Posterior cingulate gyrus (tissue), 11 donors: ENCODE measurements around the gene DIP2B.
"Not testable (repeated sequence)": the region's sequence is repeated elsewhere in the genome, so short reads cannot be mapped to it uniquely, and the experiment has no call there.

Source experiments
- DNase-seq, 10 donors: peaks; one replicate each; pipeline versions ENCODE4 v3.0.0 to v3.0.0-alpha.2; 2020 to 2021; ENCODE audit warnings: mixed read lengths in 3 of 10
- intact Hi-C: fragments of 100-400 bp; cut with DNase I; formaldehyde crosslinking; loops from one replicate; pipeline ENCODE4 v1.15.1; 2023

DIP2B gene

DNA sequence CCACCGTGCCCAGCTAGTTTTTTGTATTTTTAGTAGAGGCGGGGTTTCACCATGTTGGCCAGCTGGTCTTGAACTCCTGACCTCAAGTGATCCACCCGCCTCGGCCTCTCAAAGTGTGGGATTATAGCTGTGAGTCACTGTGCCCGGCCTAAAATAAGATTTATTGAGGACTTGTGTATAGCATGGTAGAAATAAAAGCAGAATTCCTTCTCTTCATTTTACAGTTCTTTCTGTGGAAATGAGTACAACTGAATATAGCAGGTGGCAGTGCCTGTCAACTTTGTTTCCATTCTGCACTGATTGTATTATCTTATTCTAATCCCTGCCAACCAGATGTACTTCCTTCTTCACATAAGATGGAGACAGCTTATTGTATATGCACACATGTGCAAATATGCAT, 41.0 kb downstream of the DIP2B start:
- intact Hi-C loops, result no loop called here

DNA sequence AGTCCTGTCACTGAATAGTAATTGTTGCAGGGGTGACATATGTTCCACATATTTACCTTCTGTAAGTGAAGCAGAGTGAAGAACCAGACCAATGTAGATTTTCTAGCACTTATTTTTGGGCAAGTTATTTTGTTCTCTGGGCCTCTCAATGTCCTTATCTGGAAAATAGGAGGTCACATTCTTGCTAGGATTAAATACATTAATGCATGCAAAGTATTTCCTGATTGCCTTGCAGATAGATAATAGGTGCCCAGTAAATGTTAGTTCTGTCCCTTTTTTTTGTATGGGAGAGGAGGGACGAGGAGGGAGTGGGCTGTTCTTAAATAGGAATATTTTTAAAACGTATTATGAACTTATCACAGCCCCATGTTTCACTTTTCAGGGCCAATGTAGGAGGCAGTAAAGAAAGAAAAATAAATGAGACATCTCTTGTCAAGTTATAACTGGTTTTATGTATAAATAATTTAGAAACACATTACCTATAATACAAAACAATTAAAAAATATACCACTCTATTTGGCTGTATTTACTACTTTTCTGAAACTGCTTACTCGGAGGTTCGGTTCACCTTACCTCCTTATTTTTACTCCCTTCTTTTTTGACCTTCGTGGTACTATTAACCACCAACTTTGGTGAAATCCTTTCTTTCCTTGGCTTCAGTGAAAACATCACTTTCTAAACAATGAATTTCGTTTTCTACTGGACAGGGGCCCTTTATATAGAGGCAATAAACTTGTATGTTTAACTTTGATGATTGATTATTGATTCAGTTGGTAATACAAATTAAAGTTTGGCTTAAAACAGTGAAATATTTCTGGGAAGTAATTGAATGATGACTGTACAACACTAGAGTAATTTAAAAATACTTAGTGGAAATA, 41.9 kb downstream of the DIP2B start:
- intact Hi-C loops, result no loop called here

More for the DNA sequence above, 41.0 kb downstream of the DIP2B start:
- no peak for DNase-seq

DNA sequence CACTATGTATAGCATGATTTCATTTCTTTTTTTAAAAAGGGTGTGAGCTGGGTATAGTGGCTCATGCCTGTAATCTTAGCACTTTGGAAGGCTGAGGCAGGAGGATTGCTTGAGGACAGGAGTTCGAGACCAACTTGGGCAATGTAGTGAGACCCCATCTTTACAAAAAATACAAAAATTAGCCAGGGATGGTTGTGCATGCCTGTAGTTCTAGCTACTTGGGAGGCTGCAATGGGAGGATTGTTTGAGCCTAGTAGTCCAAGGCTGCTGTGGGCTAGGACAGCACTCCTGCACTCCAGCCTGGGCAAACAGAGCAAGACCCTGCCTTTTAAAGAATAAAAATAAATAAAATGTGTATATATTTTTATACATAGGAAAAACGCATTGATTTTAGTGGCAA, 43.0 kb downstream of the DIP2B start:
- no peak for DNase-seq
- intact Hi-C loops, result no loop called here

More for the DNA sequence above, 41.9 kb downstream of the DIP2B start:
- no peak for DNase-seq

DNA sequence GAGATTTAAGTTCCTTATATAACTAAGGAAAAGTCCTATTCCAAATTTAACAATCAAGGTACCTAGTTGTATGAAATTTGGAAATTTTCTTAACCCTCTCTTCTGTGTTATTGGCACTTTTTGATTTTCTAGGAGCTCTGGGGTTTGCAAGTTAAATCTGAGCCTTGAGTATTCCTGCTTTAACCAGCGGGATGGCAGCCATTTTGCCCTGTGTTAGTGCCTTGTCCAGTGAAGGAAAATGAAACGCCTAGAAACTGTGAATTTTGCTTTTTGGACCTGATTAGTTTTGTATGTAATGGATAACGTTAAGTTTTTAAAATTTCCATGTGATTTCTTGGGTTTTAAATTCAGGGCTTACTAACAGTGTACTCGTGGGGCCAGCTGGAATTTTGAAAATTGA, 45.1 kb downstream of the DIP2B start:
- no peak for DNase-seq
- intact Hi-C loops, result no loop called here

DNA sequence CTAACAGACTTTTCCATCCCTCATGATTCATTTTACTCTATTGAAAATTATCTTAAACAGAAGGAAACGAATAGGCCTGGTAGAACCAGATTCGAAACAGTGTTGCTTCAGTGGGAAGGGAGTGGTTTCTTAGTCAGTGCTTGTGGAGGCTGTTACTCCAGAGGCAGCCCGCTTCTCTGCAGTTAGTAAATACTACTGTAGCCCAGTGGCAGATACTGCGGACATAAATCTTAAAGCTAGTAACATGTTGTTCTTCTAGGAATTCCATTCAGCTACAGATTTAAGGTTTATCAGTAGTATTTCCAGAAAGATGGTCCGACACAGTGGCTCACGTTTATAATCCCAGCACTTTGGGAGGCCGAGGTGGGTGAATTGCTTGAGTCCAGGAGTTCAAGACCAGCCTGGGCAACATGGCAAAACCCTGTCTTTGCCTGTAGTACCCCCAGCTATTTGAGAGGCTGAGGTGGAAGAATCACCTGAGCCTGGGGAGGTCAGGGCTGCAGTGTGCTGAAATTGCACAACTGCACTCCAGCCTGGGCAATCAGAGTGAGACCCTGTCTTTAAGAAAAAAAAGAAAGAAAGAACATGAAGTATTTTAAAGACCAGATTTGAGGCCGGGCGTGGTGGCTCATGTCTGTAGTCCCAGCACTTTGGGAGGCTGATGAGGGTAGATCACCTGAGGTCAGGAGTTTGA, 45.9 kb downstream of the DIP2B start:
- DNase-seq, result no peak

DNA sequence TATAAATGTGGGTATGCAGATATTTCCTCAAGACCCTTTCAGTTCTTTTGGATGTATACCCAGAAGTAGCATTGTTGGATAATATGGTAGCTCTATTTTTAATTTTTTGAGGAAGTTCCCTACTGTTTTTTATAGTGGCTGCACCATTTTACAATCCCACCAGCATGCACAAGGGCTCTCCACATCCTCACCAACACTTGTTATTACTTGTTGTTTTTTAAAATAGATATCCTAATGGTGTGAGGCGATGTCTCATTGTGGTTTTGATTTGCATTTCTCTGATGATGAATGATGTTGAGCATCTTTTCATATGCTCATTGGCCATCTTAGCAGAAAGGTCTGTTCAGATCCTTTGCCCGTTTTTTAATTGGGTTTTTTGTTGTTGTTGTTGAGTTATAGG, 47.1 kb downstream of the DIP2B start:
- DNase-seq, result no peak

More for the DNA sequence above, 45.9 kb downstream of the DIP2B start:
- intact Hi-C loops, result no loop called here

DNA sequence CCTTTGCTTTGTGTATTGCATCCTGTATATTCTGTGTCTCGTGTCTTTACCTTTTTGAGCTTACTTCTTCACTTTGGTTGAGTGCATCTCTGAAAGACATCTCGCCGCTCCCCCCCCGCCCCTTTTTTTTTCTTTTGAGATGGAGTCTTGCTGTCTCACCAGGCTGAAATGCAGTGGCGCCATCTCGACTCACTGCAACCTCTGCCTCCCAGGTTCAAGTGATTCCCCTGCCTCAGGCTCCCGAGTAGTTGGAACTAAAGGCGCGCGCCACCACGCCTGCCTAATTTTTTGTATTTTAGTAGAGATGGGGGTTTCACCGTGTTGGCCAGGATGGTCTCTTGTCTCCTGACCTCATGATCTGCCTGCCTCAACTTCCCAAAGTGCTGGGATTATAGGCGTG, 49.9 kb downstream of the DIP2B start:
- no peak for DNase-seq
- intact Hi-C loops, result no loop called here

More for the DNA sequence above, 47.1 kb downstream of the DIP2B start:
- intact Hi-C loops, result no loop called here

DNA sequence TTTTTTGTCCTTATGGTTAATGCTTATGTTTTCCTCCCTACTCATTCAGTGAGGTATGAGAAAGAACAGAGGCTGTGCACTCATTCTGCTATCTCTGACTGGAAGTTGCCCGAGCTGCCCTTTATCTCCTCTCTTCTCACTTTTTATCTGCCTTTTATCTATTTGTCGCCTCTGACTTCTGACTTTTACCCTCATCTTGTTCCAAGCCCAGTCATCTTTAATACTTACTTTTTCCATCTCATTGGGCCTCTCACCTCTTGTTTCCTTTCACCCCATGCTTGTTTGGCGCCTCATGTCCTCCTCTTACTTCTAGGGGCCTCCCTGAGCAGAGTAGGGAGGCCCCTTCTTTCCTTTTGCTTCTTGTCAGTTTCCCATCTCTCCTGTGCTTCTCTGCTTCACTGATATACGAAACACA, 50.7 kb downstream of the DIP2B start:
- DNase-seq, result no peak
- intact Hi-C loops, result no loop called here

DNA sequence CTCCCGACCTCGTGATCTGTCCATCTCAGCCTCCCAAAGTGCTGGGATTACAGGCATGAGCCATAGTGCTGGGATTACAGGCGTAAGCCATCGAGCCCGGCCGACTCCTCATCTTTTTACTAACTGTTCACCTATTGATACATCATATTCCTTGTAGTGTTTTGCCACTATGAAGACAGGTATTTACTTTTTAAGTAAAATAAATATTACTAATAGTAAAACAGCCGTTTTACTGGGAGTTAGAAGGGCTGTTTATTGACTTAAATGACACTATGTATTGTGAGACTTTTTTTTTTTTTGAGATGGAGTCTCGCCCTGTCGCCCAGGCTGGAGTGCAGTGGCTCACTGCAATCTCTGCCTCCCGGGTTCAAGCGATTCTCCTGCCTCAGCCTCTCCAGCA, 51.5 kb downstream of the DIP2B start:
- intact Hi-C loops, result no loop called here

DNA sequence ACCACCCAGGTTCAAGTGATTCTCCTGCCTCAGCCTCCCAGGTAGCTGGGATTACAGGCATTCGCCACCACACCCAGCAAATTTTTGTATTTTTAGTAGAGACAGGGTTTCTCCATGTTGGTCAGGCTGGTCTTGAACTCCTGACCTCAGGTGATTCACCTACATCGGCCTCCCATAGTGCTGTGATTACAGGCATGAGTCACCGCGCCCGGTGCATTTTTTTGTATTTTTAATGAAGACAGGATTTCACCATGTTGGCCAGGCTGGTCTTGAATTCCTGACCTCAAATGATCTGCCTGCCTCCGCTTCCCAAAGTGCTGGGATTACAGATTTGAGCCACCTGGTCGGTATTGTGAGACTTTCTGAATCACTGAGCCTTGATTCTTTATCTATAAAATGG, 52.0 kb downstream of the DIP2B start:
- DNase-seq, intact Hi-C loops: not testable (repeated sequence)

More for the DNA sequence above, 51.5 kb downstream of the DIP2B start:
- DNase-seq, result no peak

DNA sequence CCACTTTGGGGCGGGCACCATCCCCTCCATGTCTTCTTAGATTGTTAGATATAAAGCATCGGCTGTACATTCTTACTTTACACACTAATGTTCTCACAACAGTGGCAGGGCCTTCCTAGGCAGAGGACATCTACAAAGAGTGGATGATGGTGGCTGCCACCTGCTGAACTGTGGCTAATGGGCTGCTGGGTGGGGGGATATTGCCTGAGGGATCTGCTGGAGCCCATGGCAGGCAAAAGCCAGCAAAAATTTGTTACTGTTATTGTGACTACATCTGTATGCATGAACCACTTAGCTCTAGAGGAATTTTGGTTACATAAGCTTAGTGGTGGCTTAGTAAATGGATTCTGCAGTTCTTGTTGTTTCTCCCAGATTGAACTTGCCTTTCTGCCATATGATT, 52.6 kb downstream of the DIP2B start:
- no peak for DNase-seq
- intact Hi-C loops, result no loop called here

DNA sequence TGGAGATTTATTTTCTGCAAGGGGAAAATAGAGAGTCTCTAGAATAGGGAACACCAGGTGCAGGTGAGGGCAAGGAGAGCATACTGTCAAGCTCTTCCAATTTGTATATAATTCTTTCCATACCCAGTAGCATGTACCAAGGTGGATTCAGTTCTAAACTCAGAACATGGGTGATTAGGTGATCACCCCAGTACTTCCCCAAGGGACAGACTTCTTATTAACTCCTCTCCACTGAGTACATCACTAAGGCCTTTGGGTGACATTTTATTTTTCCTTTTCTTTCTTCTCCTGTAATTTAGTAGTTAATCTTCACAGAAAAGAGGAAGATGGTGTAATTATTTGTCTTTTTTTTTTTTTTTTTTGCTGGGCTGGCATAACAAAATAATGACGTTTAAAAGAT, 54.2 kb downstream of the DIP2B start:
- intact Hi-C loops, result no loop called here

DNA sequence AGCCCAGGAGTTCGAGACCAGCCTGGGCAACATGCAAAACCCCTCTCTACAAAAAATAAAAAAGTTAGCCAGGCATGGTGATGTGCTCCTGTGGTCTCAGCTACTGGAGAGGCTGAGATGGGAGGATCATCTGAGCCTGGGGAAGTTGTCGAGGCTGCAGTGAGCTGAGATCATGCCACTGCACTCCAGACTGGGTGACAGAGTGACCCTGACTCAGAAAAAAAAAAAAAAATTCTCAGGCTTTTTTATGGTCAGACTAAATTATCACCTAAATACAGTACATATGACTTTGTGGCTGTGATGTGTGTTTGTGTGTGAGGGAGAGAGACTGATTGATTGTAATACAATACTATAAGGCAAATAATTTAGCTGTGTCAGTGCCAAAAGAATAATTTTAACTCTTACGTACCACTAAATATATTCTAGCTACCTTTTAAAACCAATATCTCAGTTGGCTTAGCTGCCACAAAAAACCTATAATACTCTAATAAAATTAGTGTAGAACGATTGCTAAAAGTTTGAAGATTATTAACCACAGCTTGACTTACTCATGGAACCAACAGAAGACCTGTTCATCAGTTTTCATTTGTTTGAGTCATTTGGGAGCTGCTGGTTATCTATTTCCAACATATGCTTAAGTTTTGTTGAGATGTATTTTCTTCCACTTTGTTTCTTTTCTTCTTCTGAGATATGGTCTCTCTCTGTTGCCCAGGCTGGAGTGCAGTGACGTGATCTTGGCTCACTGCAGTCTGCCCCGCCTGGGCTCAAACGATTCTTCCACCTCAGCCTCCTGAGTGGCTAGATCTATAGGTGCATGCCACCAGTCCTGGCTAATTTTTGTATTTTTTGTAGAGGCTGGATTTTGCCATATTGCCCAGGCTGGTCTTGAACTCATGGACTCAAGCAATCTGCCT, 58.0 kb downstream of the DIP2B start:
- no peak for DNase-seq
- intact Hi-C loops, result no loop called here

More for the DNA sequence above, 54.2 kb downstream of the DIP2B start:
- DNase-seq, result no peak

DNA sequence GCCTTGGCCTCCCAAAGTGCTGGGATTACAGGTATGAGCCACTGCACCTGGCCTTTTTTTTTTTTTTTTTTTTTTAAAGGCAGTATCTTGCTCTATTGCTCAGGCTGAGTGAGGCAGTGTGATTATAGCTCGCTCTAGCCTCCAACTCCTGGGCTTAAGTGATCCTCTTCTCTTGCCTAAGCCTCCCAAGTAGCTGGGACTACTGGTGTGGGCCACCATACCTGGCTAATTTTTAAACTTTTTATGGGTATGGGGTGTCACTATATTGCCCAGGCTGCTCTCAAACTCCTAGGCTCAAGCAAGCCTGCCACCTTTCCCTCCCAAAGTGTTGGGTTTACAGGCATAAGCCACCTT, 58.6 kb downstream of the DIP2B start:
- no peak for DNase-seq
- intact Hi-C loops, result no loop called here

DNA sequence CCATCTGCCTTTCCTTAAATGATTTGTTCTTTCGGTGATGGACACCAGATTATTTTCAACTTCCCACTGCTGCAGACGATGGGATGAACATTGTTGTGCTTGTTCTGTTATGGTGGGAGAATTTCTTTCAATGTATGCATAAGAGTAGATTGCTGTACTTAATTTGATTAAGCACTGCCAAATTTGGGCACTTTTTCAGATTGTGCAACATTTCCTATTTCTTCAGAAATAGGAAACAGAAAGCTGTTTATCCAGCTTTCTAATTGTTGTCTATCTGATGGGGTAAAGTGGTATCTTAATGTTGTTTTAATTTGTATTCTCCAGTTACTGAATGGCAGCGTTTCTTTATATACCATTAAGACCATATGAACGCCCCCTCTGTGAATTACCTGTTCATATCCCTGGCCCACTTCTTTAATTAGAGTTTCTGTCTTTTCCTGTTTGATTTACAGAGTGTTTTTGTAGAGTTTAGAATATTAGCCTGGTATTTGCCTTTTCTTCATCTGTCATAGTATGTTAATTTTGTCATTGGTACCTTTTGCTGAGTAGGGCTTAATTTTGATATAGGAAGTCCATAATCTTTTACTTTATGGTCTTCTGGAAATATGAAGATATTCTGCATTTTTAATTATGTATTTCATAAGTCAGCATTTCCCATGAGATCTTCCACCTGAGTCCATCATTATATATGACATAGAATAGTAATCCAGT, 59.6 kb downstream of the DIP2B start:
- DNase-seq, result no peak
- intact Hi-C loops, result no loop called here

DNA sequence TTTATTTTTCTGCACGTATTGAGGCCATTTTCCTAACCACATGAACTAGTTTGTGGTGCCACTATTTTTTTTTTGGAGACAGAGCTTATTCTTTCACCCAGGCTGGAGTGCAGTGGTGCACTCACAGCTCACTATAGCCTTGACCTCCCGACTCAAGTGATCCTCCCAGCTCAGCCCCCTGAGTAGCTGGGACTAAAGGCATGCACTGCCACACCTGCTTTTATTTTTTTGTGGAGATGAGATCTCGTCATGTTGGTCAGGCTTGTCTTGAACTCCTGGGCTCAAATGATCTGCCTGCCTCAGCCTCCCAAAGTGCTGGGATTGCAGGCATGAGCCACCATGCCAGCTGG, 60.1 kb downstream of the DIP2B start:
- no peak for DNase-seq
- intact Hi-C loops, result no loop called here

DNA sequence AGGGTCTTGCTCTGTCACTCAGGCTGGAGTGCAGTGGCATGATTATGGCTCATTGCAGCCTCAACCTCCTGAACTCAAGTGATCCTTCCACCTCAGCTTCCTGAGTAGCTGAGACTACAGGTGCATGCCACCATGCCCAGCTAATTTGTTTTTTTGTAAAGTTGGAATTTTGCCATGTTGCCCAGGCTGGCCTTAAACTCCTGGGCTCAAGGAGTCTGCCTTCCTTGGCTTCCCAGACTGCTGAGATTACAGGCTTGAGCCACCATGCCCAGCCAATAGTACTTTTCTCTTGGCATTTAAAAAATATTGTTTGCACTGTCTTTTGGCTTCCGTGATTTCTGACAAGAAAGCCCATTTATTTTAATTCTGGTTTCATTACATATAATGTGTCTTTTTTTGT, 61.3 kb downstream of the DIP2B start:
- DNase-seq, result no peak
- intact Hi-C loops, result no loop called here

DNA sequence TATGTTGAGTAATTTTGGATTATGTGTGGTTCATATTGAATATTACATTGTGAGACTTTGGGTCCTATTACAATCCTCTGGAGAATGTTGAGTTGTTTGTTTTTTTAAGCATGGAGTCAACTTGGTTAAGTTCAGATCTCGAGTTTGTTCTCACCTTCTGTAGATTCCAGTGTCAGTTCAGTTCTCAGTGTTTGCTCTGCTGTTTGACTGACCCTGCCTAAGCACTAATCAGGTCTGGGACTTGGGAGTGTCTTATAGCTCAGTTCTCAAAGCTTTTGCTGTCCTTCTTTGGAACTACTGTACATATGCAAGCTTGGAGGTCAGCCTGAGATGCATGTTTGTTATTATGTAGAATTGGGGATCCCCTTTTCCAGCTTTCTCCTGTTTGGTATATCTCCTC, 63.1 kb downstream of the DIP2B start:
- intact Hi-C loops, result no loop called here
- DNase-seq, result no peak

DNA sequence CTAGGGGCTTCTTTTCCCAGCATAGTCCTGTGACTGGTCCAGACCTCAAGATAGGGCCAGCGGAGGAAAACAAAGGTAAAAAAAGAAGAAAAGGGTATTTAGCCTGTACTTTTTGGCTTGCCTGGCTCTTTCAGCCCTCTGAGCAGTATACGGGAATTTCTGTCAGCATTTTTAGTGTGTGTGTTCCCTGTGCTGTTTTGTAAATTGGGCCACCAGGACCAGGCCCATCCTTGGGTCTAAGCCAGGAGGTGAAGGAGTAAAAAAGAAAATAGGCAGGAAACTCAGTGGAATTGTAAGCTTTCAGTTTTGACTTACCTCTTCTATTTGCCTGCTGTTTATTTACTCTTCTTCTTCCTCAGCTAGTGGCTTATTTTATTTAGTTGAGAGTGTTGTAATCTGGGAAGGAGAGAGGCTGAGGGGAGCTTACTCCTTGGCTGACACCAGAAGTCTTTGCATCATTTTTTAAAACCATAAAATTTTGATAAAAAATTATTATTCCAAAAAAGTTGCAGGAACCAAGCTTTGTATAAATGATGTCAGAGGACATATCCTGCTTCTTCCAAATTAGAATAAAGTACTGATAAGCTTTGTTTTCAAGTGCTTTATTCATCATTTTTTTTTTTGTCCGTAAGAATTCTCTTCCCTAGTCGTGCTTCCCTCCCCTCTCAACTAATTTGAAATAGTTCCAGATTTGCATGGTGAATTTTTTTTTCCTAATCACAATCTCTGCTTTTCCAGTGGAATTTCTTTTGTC, 63.7 kb downstream of the DIP2B start:
- intact Hi-C loops, result no loop called here
- DNase-seq, result no peak

DNA sequence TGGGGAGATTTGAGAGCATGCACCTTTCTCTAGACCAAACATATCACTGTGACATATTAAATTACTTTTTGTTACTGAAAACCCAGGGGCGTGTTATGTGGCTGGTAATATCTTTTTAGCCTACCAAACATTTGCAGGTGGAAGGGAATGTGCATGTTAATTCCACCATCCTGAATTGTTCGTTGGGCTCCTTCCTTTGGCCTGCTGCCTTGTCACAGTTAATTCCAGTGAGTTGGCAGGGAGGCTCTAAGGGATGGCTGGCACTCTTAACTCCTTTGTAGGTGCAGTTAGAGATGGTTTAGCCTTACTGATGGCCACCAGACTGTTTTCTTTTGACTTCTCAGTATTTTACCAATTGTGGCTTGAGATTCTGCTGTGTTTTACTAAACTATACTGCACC, 64.5 kb downstream of the DIP2B start:
- intact Hi-C loops, result no loop called here
- DNase-seq, result no peak
